Stimulated activated CD8-positive, alpha-beta memory T cell treated with anti-CD3 and anti-CD28 coated beads, Interleukin-12 subunit alpha, Interleukin-12 subunit beta, amount 100 ng/mL, for 1 hour (primary cell): Measurements from ENCODE around the gene ZDHHC21.

ENCODE experiments used
- DNase-seq: peaks from one replicate; pipeline ENCODE4 v3.0.0-alpha.2; 2020; ENCODE audit warnings: low read depth

ZDHHC21 gene

GRCh38 chr9:14608540-14608939 lies 84.7 kb downstream of the ZDHHC21 start:
- no peak for DNase-seq

DNA sequence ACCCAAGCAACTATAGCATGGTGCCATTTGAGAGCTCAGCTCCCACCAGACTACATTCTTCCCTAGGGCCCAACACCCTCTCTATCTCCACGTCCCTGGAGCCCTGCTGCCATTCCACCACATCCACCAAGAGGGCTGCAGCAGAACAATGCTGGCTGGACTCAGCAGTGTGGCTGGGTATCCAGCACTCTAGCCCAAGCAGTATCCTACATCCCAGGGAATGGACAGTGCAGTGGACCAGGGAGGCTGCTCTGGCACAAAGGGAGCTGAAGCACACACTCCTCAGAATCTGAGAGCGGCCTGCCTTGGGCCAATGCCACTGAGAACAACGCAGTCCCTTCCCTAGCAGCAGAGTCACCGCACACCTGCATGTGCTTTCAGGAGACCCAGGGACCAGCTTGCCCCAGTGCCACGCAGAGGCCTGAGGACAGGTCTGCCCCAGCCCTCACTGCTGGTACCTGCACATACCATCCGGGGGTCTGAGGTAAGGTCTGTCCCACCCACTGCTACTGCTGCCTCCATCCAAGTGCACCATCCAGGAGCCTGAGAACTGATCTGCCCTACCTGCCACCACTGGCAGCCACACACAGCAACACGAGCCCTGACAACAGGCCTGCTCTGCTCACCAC lies 95.9 kb downstream of the ZDHHC21 start:
- no peak for DNase-seq

DNA sequence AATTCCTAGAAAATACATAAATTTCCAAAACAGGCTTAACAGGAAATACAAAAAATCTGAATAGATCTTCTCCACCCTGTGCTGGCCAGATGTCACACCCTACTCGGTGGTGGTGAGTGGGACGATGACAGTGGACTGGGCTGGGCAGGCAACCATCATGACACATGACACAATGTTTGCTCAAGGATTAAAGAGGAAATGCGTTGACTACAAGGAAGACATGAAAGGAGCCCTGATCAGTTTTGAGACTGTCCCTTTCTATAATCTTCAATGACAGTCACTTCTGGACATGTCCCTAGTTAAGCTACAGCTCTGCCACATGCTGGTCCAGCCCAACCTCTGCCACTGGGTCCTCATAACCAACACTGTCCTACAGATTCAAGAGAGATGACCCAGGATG lies 99.8 kb downstream of the ZDHHC21 start:
- DNase-seq = no peak

DNA sequence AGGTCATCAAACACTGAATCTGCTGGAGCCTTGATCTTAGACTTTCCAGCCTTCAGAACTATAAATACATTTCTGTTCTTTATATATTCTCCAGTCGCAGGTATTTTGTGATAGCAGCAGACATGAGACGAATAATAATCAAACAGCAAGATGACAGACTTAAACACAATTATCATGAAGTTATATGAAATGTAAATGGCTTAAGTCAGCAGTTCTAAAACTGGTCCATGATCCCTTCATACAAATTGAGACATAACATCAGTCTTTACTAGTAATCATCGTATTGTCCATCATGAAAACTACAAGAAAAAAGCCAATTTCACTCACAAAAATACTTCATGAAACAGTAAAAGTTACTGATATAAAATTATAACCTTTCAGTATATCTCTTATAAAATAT lies 101.8 kb downstream of the ZDHHC21 start:
- no peak for DNase-seq

GRCh38 chr9:14585730-14586473 lies 107.3 kb downstream of the ZDHHC21 start:
- no peak for DNase-seq

DNA sequence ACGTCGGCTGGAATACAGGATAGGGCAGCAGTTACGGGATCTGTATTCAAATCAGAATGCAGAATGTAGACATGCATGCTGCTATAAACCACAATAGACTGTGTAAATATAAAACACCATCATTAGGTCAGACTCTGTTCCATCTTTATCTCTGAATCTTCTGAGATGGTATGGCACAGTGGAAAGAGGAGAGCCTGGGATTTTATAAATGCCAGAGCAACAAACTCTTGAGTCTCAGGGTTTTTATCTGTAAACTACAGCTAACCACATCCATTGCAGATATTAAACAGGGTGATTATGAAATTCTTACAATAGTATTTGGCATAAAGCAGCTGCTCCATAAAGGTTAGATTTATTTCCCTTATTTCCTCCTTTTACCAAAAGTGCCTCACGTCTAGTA lies 108.7 kb downstream of the ZDHHC21 start:
- no peak for DNase-seq

DNA sequence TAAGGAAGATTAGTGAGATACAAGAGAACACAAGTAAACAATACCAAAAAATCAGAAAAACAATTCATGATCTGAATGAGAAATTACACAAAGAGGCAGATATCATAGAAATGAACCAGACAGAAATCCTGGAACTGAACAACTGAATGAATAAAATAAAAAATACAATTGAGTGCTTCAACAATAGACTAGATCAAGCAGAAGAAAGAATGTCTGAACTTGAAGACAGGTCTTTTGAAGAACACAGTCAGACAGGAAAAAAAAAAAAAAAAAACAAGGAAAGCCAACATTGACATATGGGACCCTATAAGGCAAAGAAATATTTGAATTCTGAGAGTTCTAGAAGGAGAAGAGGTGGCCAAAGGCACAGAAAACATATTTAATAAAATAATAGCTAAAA lies 115.2 kb downstream of the ZDHHC21 start:
- DNase-seq = no peak

DNA sequence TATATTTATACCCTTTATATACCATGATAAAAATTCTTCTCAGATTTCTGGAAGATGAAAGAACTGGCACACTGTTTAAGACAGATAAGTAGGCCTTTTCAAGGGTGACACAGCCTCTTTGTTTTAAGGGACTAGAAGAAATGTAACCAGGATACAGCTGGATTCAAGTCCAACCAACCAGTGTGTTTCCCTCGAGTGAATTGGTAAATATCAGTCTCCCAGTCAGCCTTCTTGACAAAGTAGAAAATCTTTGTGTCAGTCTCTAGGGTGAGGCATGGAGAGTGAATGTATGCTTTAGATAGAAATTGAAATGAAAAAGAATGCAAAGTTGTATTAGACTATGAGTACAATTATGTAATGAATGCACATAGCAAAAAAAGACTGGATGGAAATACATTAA lies 119.1 kb downstream of the ZDHHC21 start:
- DNase-seq = no peak

DNA sequence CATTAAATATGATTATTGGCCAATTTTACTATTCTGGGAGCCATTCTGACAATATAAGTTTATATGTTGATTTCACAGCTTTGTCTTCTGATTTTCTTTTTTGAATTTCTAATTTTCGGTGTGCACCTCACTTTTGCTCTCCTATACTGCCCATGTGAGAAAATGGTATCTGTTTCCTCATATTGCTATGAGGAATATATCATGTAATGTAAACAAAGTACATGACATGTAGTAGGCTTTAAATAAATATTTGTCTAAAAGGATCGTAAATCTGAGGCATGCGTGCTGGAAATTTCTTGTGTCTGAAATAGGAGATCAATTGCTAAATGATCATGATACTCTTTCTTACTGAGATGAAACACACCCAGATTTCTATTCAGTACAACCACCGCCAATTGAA lies 119.9 kb downstream of the ZDHHC21 start:
- DNase-seq = no peak

GRCh38 chr9:14565352-14566016 lies 127.7 kb downstream of the ZDHHC21 start:
- DNase-seq = no peak

DNA sequence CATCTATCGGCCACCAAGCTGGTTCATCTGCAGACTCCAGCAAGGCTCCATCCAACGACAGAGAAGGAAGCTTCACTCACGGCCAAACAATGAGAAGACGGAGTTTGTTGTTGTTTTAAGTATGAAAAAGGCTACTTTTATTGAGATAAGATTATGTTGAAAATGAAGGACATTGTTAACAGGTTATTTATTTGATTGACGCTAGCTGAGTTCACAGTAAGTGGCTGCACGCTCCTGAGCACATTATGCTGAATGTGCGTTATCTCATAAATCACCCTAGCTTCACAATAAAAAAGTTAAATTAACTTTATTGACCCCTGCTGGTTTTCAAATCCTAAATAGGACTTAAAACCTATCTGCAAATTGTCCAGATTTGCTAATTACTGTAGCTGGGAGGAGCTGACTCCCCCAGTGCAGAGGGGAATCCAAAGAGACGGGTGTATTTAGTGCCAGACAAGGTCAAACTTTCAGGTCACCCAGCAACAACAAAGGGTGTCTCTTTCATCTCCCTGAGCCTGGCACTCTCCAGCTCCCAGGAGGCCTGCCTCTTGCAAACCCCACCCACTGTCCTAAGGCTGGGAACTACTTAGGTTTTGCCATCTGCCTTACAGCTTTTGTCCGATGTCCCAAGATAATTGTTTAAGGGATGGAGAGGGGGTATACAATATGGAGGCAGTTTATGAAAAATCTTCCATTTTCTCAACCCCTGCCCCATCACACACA lies 129.2 kb downstream of the ZDHHC21 start:
- no peak for DNase-seq

DNA sequence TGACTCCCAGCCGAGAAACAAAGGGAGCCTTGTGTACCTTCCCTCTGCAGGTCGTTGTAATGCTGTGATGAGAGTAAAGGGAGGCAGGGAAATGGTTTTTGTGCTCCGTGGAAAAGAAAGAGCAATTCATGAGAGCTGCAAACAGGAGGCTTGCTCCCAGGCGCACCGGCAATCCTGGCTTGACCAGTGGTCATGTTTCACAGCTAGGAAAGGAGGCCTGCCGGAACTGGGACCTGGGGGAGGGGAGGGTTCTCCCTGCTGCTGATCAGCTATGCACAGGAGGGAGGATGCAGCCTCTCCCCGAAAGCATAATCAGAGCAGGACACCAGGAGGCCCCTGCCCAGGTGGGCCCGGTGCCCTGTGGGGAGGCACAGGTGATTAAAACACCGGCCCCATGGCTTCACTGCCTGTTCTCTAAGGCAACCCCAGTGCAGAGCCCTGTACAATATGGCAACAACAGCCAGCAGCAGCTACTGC lies 131.3 kb downstream of the ZDHHC21 start:
- DNase-seq = no peak
